SK-N-SH (cell line): ENCODE data around the gene TPD52L2.

ENCODE experiments used
- FOXJ3 ChIP-seq: sonication (generic); formaldehyde crosslinking; IDR thresholded peaks from 2 replicates; pipeline ENCODE4 v1.5.1; 2020; ENCODE audit warnings: mild to moderate bottlenecking, missing genetic modification reagents
- POLR2AphosphoS5 ChIP-seq: IDR thresholded peaks from 2 replicates; pipeline ENCODE4 v1.6.1; 2012; ENCODE audit warnings: low read depth, low read length
- RFX5 ChIP-seq: IDR thresholded peaks from 2 replicates; pipeline ENCODE4 v1.6.1; 2012; ENCODE audit warnings: mild to moderate bottlenecking, improper control_type of control experiment, low read length
- TAF1 ChIP-seq: IDR thresholded peaks from 2 replicates; pipeline ENCODE4 v1.6.1; 2012; ENCODE audit warnings: low read depth, mild to moderate bottlenecking, low read length, moderate library complexity, borderline replicate concordance
- USF1 ChIP-seq: IDR thresholded peaks from 2 replicates; pipeline ENCODE4 v1.4.0; 2012; ENCODE audit warnings: low read depth, borderline replicate concordance
- YY1 ChIP-seq: IDR thresholded peaks from 2 replicates; pipeline ENCODE4 v1.4.0; 2012; ENCODE audit warnings: low read depth, mild to moderate bottlenecking
- TF ChIP-seq, protein P1 (sequence below): fragments of 200-600 bp; sonication (generic); IDR thresholded peaks from 2 replicates; pipeline ENCODE4 v1.6.1; 2017; ENCODE audit warnings: antibody characterized with exemption, mild to moderate bottlenecking, moderate library complexity

DNA sequence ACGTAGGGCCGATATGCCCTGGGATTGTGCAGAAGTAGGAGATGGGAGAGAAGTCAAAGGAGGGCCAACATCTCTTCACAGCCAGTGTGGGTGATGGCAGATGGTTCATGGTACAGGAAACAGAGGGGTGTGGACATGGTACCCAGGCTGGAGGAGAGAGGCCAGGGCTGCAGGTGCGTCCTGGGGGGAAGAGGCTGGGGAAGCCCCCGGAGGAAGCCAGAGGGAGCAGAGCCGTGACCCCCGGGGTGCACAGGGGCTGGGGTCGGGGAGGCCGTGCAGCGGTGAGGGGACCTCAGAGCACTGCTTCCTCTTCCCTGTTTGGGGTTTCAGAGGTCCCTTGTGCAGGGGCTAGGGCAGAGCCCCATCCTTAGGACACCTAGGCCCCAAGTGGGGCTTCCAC lies 22.8 kb upstream of the TPD52L2 start:
- TF ChIP-seq, protein P1, sequence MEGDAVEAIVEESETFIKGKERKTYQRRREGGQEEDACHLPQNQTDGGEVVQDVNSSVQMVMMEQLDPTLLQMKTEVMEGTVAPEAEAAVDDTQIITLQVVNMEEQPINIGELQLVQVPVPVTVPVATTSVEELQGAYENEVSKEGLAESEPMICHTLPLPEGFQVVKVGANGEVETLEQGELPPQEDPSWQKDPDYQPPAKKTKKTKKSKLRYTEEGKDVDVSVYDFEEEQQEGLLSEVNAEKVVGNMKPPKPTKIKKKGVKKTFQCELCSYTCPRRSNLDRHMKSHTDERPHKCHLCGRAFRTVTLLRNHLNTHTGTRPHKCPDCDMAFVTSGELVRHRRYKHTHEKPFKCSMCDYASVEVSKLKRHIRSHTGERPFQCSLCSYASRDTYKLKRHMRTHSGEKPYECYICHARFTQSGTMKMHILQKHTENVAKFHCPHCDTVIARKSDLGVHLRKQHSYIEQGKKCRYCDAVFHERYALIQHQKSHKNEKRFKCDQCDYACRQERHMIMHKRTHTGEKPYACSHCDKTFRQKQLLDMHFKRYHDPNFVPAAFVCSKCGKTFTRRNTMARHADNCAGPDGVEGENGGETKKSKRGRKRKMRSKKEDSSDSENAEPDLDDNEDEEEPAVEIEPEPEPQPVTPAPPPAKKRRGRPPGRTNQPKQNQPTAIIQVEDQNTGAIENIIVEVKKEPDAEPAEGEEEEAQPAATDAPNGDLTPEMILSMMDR = no peak
- TF ChIP-seq RFX5 (no peak), POLR2AphosphoS5 (no peak), USF1 (no peak), YY1 (no peak), TAF1 (no peak), FOXJ3 (CRISPR knock-in tag) (no peak)
